ENCODE measurements around the gene NFKBIE.

Gene NFKBIE

DNA sequence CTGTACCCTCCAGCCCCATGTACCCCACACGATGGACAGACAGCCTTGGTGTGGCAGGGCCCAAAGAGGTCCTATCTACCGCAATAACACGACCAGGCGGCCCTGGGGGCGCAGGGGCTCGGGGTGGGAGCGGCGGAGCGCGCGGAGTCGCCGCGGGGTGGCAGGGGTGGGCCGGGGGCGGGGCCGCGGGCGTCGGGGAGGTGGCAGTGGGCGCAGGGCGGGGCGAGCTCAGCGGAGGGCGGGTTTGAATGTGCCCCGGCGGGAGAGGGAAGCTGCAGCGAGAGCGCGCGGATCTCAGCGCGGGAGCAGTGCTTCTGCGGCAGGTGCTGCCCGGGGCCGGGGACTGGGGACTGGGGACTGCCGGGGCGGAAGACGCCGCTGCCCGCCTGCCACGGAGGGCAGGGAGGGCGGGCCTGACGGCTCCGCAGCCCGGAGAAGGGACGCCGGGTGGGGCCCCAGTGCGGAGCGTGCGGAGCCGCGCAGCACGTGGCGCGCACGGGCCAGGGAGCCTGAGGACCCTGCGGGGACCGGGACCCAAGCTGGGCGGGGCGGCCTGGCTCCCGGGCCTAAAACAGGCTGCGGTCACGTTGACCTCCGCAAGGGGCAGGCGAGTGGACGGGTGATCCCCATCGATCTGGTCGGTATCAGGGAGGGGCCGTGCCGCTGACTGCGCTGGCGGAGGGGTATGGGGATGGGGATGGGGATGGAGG, 41.9 kb downstream of the NFKBIE start, which contains the start of gene SLC29A1:
TSS of gene SLC29A1 (plus strand) at position 277 of the 710 bp plus-strand sequence. CDS start 3,719 bp downstream, outside the sequence.
- Histone ChIP-seq H3K79me2 (ENCODE audit: insufficient read depth, low read depth) (peaks cover 46% of the 10 kb centered on the region), H3K9ac (peak within 1 kb of the TSS; percentile 74), H3K27me3 (ENCODE audit: insufficient read depth, low read depth) (no peaks in the 10 kb centered on the region), H4K20me1 (ENCODE audit: insufficient read depth) (peaks cover 8% of the 10 kb centered on the region; the same call in 1 of the 2 replicates), H3K36me3 (ENCODE audit: insufficient read depth) (no peaks in the 10 kb centered on the region), H3K4me1 (ENCODE audit: low read depth, poor library complexity, severe bottlenecking) (peaks cover 60% of the 10 kb centered on the region), H2AFZ (ENCODE audit: low read depth) (peak within 1 kb of the TSS; percentile 64), H3K4me2 (peak within 1 kb of the TSS; percentile 97), H3K4me3 (IDR thresholded peaks at IDR 0.05; ENCODE audit: insufficient read depth, low read depth, low read length) (no peak within 1 kb of the TSS), H3K27ac (peak within 1 kb of the TSS; percentile 52)
- TF ChIP-seq, protein P1, sequence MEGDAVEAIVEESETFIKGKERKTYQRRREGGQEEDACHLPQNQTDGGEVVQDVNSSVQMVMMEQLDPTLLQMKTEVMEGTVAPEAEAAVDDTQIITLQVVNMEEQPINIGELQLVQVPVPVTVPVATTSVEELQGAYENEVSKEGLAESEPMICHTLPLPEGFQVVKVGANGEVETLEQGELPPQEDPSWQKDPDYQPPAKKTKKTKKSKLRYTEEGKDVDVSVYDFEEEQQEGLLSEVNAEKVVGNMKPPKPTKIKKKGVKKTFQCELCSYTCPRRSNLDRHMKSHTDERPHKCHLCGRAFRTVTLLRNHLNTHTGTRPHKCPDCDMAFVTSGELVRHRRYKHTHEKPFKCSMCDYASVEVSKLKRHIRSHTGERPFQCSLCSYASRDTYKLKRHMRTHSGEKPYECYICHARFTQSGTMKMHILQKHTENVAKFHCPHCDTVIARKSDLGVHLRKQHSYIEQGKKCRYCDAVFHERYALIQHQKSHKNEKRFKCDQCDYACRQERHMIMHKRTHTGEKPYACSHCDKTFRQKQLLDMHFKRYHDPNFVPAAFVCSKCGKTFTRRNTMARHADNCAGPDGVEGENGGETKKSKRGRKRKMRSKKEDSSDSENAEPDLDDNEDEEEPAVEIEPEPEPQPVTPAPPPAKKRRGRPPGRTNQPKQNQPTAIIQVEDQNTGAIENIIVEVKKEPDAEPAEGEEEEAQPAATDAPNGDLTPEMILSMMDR (conservative IDR thresholded peaks at IDR 0.05; ENCODE audit: low read depth, low read length): no peak

DNA sequence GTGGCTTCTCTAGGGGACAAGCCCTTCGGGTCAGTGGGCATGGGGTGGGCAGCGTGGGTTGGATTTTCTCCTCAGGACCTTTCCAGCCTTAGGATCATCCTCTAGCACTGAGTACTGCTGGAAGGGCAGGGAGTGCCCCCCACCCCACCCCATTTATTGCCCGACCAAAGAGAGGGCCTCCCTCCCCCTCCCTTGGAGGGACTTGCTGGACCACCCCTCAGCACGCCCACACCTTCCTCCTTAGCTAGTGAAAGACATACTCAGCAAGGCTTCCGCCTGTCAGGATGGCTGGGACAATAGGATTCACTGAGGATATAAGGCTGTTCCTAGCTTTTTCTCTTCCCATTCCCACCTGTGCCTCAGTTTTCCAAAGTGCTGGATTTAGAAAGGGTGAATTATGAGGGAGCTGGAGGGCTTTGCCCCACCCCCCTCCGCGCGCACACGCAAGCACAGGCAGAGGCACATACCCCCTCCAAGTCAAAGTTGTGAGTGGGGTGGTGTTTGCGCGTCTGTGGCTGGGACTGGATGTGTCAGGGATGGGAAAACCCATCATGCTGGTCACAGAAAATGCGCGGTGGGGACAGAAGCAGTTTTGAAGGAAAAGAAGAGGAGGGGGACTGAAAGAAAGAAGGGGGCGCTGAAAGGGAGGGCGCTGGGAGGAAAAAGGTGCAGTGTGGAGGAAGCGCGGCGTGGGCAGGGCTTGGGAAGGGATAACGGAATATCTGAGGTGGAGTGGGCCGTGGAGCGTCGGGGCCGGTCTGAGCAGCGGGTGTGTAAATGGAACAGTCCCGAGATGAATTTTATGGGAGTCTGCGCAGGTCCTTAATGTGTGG, 42.6 kb downstream of the NFKBIE start:
- no peak overlapping the region for H3K4me3 ChIP-seq (IDR thresholded peaks at IDR 0.05; ENCODE audit: insufficient read depth, low read depth, low read length)
- H3K27ac ChIP-seq: no peak overlapping the region
- H3K27me3 ChIP-seq (ENCODE audit: insufficient read depth, low read depth): no peaks in the 10 kb centered on the region
- peaks cover 8% of the 10 kb centered on the region; the same call in 1 of the 2 replicates for H4K20me1 ChIP-seq (ENCODE audit: insufficient read depth)
- H3K4me1 ChIP-seq (ENCODE audit: low read depth, poor library complexity, severe bottlenecking): peaks cover 67% of the 10 kb centered on the region
- peaks cover 38% of the 10 kb centered on the region for H3K79me2 ChIP-seq (ENCODE audit: insufficient read depth, low read depth)
- TF ChIP-seq, protein P1 (conservative IDR thresholded peaks at IDR 0.05; ENCODE audit: low read depth, low read length): 0 out of 2 replicates have a peak, but pooled peaks have one; percentile 9
- H3K4me2 ChIP-seq: peak overlapping the region; percentile 97
- H3K9ac ChIP-seq: peak overlapping the region; percentile 15; the same call in 1 of the 2 replicates
- H3K36me3 ChIP-seq (ENCODE audit: insufficient read depth): no peaks in the 10 kb centered on the region
- H2AFZ ChIP-seq (ENCODE audit: low read depth): peak overlapping the region; percentile 64

DNA sequence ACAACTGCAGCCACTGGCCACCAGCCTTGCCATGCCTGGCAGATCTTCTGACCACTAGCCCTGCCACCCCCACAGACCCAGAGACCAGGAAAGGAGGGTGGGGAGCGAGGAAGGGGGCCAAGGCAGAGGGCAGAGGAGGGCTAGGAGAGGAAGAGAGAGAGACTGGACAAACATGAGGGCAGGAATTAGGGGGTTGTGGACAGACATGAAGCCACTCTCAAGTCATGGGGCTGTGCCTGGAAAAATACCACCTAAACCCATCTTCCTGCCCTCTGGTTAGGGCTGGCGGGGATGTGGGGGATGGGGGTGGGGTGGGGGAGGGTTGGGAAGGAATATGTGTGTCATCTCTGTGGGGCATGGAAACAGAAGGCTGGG, 43.4 kb downstream of the NFKBIE start:
- Histone ChIP-seq H3K36me3 (ENCODE audit: insufficient read depth) (no peaks in the 10 kb centered on the region), H4K20me1 (ENCODE audit: insufficient read depth) (peaks cover 8% of the 10 kb centered on the region; the same call in 1 of the 2 replicates), H3K79me2 (ENCODE audit: insufficient read depth, low read depth) (peaks cover 31% of the 10 kb centered on the region), H3K27ac (no peak overlapping the region), H3K4me1 (ENCODE audit: low read depth, poor library complexity, severe bottlenecking) (peaks cover 72% of the 10 kb centered on the region), H2AFZ (ENCODE audit: low read depth) (no peak overlapping the region), H3K4me3 (IDR thresholded peaks at IDR 0.05; ENCODE audit: insufficient read depth, low read depth, low read length) (no peak overlapping the region), H3K4me2 (peak overlapping the region; percentile 51; the same call in 1 of the 2 replicates), H3K9ac (0 out of 2 replicates have a peak overlapping the region, but pooled peaks have one; percentile 18), H3K27me3 (ENCODE audit: insufficient read depth, low read depth) (no peaks in the 10 kb centered on the region)
- TF ChIP-seq, protein P1 (conservative IDR thresholded peaks at IDR 0.05; ENCODE audit: low read depth, low read length): no peak

DNA sequence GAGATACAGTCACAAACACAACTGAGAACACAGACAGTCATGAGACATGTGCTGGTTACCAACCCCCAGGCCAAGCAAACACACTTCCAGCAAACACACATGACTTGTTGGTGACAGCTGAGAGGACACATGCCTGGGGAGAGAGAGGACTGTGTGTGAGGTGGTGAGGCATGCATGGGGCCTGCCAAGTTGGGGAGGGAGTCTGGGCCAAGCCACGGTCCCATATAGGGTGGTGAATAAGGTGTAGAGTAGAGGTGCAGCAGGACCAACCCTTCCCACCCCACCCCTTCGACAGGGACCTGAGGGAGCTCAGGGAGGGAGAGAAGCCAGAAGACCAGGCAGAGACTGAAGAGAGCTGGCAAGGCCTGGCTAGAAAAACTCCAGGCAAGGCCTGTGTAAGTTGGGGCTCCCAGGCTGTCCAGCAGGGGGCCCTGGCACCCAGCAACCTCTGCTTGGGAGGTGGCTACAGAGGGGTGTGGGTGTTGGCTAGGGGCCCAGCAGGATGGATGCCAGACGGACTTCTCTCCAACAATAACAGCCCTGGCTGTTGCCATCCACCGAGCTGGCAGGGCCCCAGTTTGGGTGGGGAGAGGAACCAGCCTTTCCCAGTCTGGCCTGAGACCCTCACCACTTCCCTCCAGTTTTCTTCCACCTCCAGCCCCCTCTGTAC, 43.9 kb downstream of the NFKBIE start:
- H3K79me2 ChIP-seq (ENCODE audit: insufficient read depth, low read depth): peaks cover 25% of the 10 kb centered on the region
- H3K9ac ChIP-seq: peak overlapping the region; percentile 18; the same call in 1 of the 2 replicates
- H3K4me2 ChIP-seq: peak overlapping the region; percentile 51
- TF ChIP-seq, protein P1 (conservative IDR thresholded peaks at IDR 0.05; ENCODE audit: low read depth, low read length): peak; percentile 82
- H3K27me3 ChIP-seq (ENCODE audit: insufficient read depth, low read depth): no peaks in the 10 kb centered on the region
- no peak overlapping the region for H3K4me3 ChIP-seq (IDR thresholded peaks at IDR 0.05; ENCODE audit: insufficient read depth, low read depth, low read length)
- peak overlapping the region; percentile 69 for H3K27ac ChIP-seq
- no peaks in the 10 kb centered on the region for H3K36me3 ChIP-seq (ENCODE audit: insufficient read depth)
- H2AFZ ChIP-seq (ENCODE audit: low read depth): peak overlapping the region; percentile 47
- peaks cover 70% of the 10 kb centered on the region for H3K4me1 ChIP-seq (ENCODE audit: low read depth, poor library complexity, severe bottlenecking)
- H4K20me1 ChIP-seq (ENCODE audit: insufficient read depth): peaks cover 8% of the 10 kb centered on the region; the same call in 1 of the 2 replicates
